HFFc6 (cell line): ENCODE data around the gene SDK2. TPM values are rescaled to one million over a fixed set of nuclear protein-coding genes. Genes with fewer than 3 reads are reported as not detected.

Experiments used
- DNase-seq: peaks from one replicate; pipeline ENCODE4 v3.0.0-alpha.2; 2018
- H3K27ac Mint-ChIP-seq: 2 replicates; pipeline ENCODE4 v1.8.0; 2020; ENCODE audit warnings: mild to moderate bottlenecking, mixed read lengths
- H3K27me3 Mint-ChIP-seq: 2 replicates; pipeline ENCODE4 v1.8.0; 2021; ENCODE audit warnings: mild to moderate bottlenecking, moderate library complexity, mixed read lengths; ENCODE audit not compliant: insufficient read depth
- H3K36me3 Mint-ChIP-seq: 2 replicates; pipeline ENCODE4 v1.8.0; 2021; ENCODE audit warnings: low read depth, mixed read lengths
- H3K4me1 Mint-ChIP-seq: 2 replicates; pipeline ENCODE4 v1.8.0; 2020; ENCODE audit warnings: low read depth, mixed read lengths
- H3K4me3 Mint-ChIP-seq: 2 replicates; pipeline ENCODE4 v1.8.0; 2020; ENCODE audit warnings: mild to moderate bottlenecking, moderate library complexity, mixed read lengths
- H3K9me3 Mint-ChIP-seq: 2 replicates; pipeline ENCODE4 v1.8.0; 2020; ENCODE audit warnings: mild to moderate bottlenecking, mixed read lengths
- CTCF ChIP-seq: fragments of 200-600 bp; sonication (generic); IDR thresholded peaks from 2 replicates; pipeline ENCODE4 v1.5.0; 2021; ENCODE audit warnings: antibody characterized with exemption, mild to moderate bottlenecking
- total RNA-seq, 6 experiments: library from RNA; stranded (reverse); fragmentation: NEBNext Ultra II Directional; extraction: Animal tissue kit (Norgen Biotek cat#: 25700); gene quantifications; 2 replicates in 1 of 6; 3 replicates in 5 of 6; pipeline ENCODE4 v1.2.3, GENCODE V29; 2021

Gene SDK2
- total RNA-seq, 6 experiments from 2014 or later, result 0.03 TPM; not detected in 4

DNA sequence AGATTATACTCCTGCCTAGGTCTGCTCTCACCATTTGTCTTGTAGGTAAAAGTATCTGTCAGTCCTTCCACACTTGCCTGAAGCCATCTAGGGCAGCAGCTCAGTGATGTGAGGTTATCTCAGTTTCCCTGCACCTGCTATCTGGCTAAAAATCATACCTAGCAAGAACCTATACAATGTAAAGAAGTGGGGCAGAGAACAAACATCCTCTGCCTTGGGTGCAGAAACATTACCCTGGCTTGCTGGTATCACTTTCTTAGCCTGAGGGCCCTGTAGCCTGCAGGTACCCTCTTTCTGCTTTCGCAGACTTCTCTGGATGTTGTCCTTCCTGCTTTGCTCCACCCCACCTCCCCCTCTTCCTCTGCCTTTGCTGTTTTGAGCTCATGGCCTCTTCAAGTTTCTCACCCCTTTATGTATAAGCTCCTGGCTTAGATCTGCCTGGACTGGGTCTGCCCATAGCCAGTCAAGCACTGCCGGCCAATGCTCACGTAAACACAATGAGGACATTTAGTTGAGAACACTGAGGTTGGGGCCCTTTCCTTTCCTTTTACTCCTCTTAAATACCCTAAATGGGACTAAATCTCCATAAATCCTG lies 8.7 kb upstream of the SDK2 start:
- H3K4me3 Mint-ChIP-seq, result no peak overlapping the region
- no peaks in the 10 kb centered on the region for H3K4me1 Mint-ChIP-seq
- H3K27ac Mint-ChIP-seq, result no peak overlapping the region
- DNase-seq, result no peak
- H3K27me3 Mint-ChIP-seq, result no peaks in the 10 kb centered on the region; the same call in 1 of the 2 replicates
- no peak for TF ChIP-seq CTCF
- H3K9me3 Mint-ChIP-seq, result peaks cover 67% of the 10 kb centered on the region
- H3K36me3 Mint-ChIP-seq, result peaks cover 11% of the 10 kb centered on the region

DNA sequence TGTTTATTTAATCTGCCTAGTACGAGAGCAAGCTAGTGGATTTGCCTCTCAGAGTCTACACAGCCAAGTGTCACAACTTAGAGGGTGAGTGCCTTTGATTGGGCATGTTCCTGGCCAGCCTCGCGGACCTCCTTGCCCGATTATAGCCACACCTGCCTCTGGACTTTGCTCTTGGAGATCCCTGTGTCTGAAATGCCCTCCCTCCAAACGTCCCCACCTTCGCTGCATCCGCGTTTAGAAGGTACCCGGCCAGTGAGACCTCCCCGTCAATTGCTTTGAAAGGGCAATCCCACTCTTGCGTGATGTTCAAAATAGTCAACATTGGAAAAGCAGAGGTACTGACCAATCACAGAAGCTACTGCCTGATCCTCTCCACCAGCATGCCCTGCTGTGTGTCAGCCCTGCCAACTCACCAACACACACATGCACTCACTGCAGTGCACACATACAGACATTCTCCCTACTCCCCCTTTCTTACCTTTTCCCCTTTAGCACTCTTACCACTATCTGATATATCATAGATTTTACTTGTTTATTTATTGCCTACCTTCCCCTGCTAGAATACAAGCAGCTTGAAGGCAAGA lies 6.5 kb upstream of the SDK2 start:
- Mint-ChIP-seq H3K27me3 (no peaks in the 10 kb centered on the region; the same call in 1 of the 2 replicates), H3K4me3 (no peak overlapping the region), H3K36me3 (peaks cover 11% of the 10 kb centered on the region), H3K9me3 (peaks cover 73% of the 10 kb centered on the region), H3K4me1 (no peaks in the 10 kb centered on the region), H3K27ac (no peak overlapping the region)
- DNase-seq, result no peak
- no peak for TF ChIP-seq CTCF

DNA sequence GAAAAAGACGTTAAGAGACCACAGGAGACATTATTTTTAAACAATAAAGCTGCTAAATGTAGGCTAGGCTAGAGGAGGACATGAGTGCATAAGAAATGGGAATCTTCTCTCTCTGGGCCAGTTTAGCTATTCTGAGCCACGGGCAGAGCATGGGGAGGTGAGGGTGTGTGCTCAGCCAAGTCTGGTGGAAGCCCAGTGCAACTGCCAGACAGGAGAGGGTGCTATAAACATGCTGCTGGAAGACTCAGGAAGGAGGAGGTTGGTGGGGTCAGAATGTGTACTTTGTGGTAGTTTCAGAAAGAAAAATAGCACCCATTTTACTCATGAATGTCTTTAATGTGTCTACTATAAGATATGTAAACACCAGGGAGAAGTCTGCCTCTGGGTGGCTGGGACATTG lies 5.9 kb upstream of the SDK2 start:
- Mint-ChIP-seq H3K27ac (no peak overlapping the region), H3K27me3 (no peaks in the 10 kb centered on the region; the same call in 1 of the 2 replicates), H3K4me3 (no peak overlapping the region), H3K9me3 (peaks cover 67% of the 10 kb centered on the region), H3K36me3 (peaks cover 11% of the 10 kb centered on the region), H3K4me1 (no peaks in the 10 kb centered on the region)
- no peak for DNase-seq
- TF ChIP-seq CTCF, result no peak

- no peak for TF ChIP-seq CTCF
- Mint-ChIP-seq H3K27ac (no peak overlapping the region), H3K4me1 (no peaks in the 10 kb centered on the region)
These were observed 4.7 kb upstream of the SDK2 start for GRCh38 chr17:73648974-73649373.

DNA sequence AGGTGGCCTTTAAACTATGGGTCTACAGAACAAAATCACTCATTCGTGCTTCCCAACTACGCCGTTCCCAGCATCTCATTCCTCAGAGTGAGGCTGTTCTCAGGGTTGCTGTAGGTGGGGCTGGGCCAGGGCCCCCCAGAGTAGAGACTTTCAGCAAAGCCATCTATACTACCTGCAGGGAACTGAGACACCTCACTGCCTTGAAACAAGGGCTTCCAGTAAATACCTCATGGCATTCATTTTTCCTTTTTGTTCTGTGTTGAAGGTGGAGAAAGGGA lies 4.2 kb upstream of the SDK2 start:
- Mint-ChIP-seq H3K36me3 (peaks cover 4% of the 10 kb centered on the region; the same call in 1 of the 2 replicates), H3K4me3 (no peak overlapping the region), H3K27me3 (no peaks in the 10 kb centered on the region; the same call in 1 of the 2 replicates), H3K4me1 (no peaks in the 10 kb centered on the region), H3K27ac (no peak overlapping the region), H3K9me3 (peaks cover 54% of the 10 kb centered on the region)
- DNase-seq, result no peak
- TF ChIP-seq CTCF, result no peak

More at GRCh38 chr17:73648974-73649373, 4.7 kb upstream of the SDK2 start:
- Mint-ChIP-seq H3K4me3 (no peak overlapping the region), H3K9me3 (peaks cover 57% of the 10 kb centered on the region), H3K27me3 (no peaks in the 10 kb centered on the region; the same call in 1 of the 2 replicates), H3K36me3 (peaks cover 6% of the 10 kb centered on the region; the same call in 1 of the 2 replicates)
- no peak for DNase-seq
